ENCODE measurements around the gene MPLKIP.

DNA sequence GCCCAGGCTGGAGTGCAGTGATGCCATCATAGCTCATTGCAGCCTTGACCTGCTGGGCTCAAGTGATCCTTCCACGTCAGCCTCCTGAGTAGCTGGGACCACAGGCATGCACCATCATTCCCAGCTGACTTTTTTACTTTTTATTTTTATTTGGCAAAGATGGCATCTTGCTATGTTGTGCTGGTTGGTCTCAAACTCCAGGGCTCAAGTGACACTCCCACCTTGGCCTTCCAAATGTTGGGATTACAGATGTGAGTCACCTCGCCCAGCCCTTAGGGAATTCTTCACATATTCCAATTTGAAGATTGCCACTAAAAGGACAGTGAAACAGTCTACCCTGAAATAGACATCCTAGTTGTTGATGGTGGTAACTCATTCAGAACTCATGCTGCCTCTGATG is 28.1 kb upstream of the MPLKIP start:
- TF ChIP-seq EZH2 (IDR thresholded peaks at IDR 0.05; ENCODE audit: insufficient read depth, poor library complexity, severe bottlenecking) (no peak), EZH2phosphoT487 (IDR thresholded peaks at IDR 0.05; ENCODE audit: insufficient read depth, low read depth) (no peak)
